IMR-90 (cell line): ENCODE data around the gene SOCS3. TPM values are rescaled to one million over a fixed set of nuclear protein-coding genes. Genes with fewer than 3 reads are reported as not detected.
A peak's percentile ranks its signal among the peaks of the same experiment; 100 is the strongest.

Experiments
- ATAC-seq: fragments of 200-7000 bp; cut with Tn5 transposase; 2 replicates; pipeline ENCODE4 v1.9.1; 2020; ENCODE audit warnings: low read depth, mild to moderate bottlenecking, moderate library complexity
- BruUV-seq: library from RNA; stranded (reverse); fragments of 400-500 nt; replicated peaks from 2 replicates; lab custom pipeline; 2021; lab: Mats Ljungman, UMichigan
- CTCF ChIA-PET: fragments of 300-600 bp; formaldehyde crosslinking; extraction: SDS; loops from one replicate; lab custom pipeline; 2021; ENCODE audit warnings: antibody characterized with exemption; lab: Yijun Ruan, JAX
- POLR2A ChIA-PET: fragments of 300-600 bp; sonication (Branson Sonifier 250); formaldehyde crosslinking; loops from one replicate; lab custom pipeline; 2022; ENCODE audit warnings: antibody characterized with exemption; ENCODE audit not compliant: unreplicated experiment; lab: Charles Lee
- DNase-seq: peaks from one replicate; pipeline ENCODE4 v3.0.0; 2013
- H2AFZ ChIP-seq: replicated peaks from 2 replicates; pipeline ENCODE3; 2013; ENCODE audit warnings: low read length, mild to moderate bottlenecking; ENCODE audit not compliant: poor library complexity
- H2AK5ac ChIP-seq: 2 replicates; pipeline ENCODE4 v1.6.1; 2013; ENCODE audit warnings: low read depth, low read length, inconsistent platforms
- H2AK9ac ChIP-seq: replicated peaks from 2 replicates; pipeline ENCODE3; 2013; ENCODE audit warnings: mild to moderate bottlenecking, low read depth, low read length, moderate library complexity; ENCODE audit not compliant: poor library complexity
- H2BK120ac ChIP-seq: 2 replicates; pipeline ENCODE4 v1.6.1; 2013; ENCODE audit warnings: low read depth, low read length, inconsistent platforms
- H2BK15ac ChIP-seq: 3 replicates; pipeline ENCODE4 v1.6.1; 2013; ENCODE audit warnings: low read depth, low read length, inconsistent platforms
- H2BK20ac ChIP-seq: 2 replicates; pipeline ENCODE4 v1.6.1; 2013; ENCODE audit warnings: low read depth, mild to moderate bottlenecking, inconsistent platforms, low read length, moderate library complexity
- H2BK5ac ChIP-seq: 2 replicates; pipeline ENCODE4 v1.6.1; 2013; ENCODE audit warnings: mild to moderate bottlenecking, low read depth, low read length, inconsistent platforms; ENCODE audit not compliant: poor library complexity, severe bottlenecking
- H3K14ac ChIP-seq: replicated peaks from 2 replicates; pipeline ENCODE4 v1.6.1; 2013; ENCODE audit warnings: low read depth, low read length, inconsistent platforms
- H3K18ac ChIP-seq: 2 replicates; pipeline ENCODE4 v1.6.1; 2013; ENCODE audit warnings: low read depth, low read length, control low read depth
- H3K23ac ChIP-seq: 2 replicates; pipeline ENCODE4 v1.6.1; 2013; ENCODE audit warnings: low read depth, low read length, inconsistent platforms
- H3K27ac ChIP-seq: 2 replicates; pipeline ENCODE4 v1.5.1; 2013; ENCODE audit warnings: mild to moderate bottlenecking, control low read depth, low read length; ENCODE audit not compliant: insufficient read depth
- H3K27me3 ChIP-seq: 2 replicates; pipeline ENCODE4 v1.6.1; 2013; ENCODE audit warnings: low read length; ENCODE audit not compliant: control insufficient read depth, insufficient read depth
- H3K36me3 ChIP-seq: 2 replicates; pipeline ENCODE4 v1.6.1; 2013; ENCODE audit warnings: low read length, mixed read lengths; ENCODE audit not compliant: control insufficient read depth, insufficient read depth
- H3K4ac ChIP-seq: 2 replicates; pipeline ENCODE4 v1.6.1; 2013; ENCODE audit warnings: low read depth, low read length, inconsistent platforms
- H3K4me1 ChIP-seq: 2 replicates; pipeline ENCODE4 v1.6.1; 2013; ENCODE audit warnings: low read length, mixed read lengths; ENCODE audit not compliant: control insufficient read depth, insufficient read depth
- H3K4me2 ChIP-seq: 2 replicates; pipeline ENCODE4 v1.6.1; 2013; ENCODE audit warnings: low read depth, mild to moderate bottlenecking, control low read depth, low read length, moderate library complexity
- H3K4me3 ChIP-seq: 2 replicates; pipeline ENCODE4 v1.5.1; 2013; ENCODE audit warnings: low read depth, mild to moderate bottlenecking, control low read depth, low read length, moderate library complexity; ENCODE audit not compliant: insufficient read depth
- H3K56ac ChIP-seq: 2 replicates; pipeline ENCODE4 v1.6.1; 2013; ENCODE audit warnings: low read length, inconsistent platforms; ENCODE audit not compliant: insufficient read depth; ENCODE audit errors: extremely low read depth
- H3K79me1 ChIP-seq, 2 experiments: 2 replicates each; pipeline ENCODE4 v1.6.1; 2013; ENCODE audit warnings: low read length in 2 of 2, inconsistent platforms in 1 of 2, low read depth in 1 of 2
- H3K9ac ChIP-seq: 2 replicates; pipeline ENCODE4 v1.6.1; 2013; ENCODE audit warnings: low read depth, low read length, control low read depth
- H3K9me1 ChIP-seq: 2 replicates; pipeline ENCODE4 v1.6.1; 2013; ENCODE audit warnings: low read length, inconsistent platforms; ENCODE audit not compliant: insufficient read depth
- H3K9me3 ChIP-seq: 2 replicates; pipeline ENCODE4 v1.6.1; 2013; ENCODE audit warnings: low read length; ENCODE audit not compliant: control insufficient read depth, insufficient read depth
- H4K20me1 ChIP-seq: 2 replicates; pipeline ENCODE4 v1.6.1; 2013; ENCODE audit warnings: low read length, inconsistent platforms; ENCODE audit not compliant: insufficient read depth
- H4K5ac ChIP-seq: 2 replicates; pipeline ENCODE4 v1.6.1; 2013; ENCODE audit warnings: mild to moderate bottlenecking, low read depth, low read length, control low read depth
- H4K8ac ChIP-seq, 2 experiments: 2 replicates each; pipeline ENCODE4 v1.6.1; 2013; ENCODE audit warnings: low read depth in 2 of 2, low read length in 2 of 2, control low read depth in 1 of 2, inconsistent platforms in 1 of 2
- H4K91ac ChIP-seq: 2 replicates; pipeline ENCODE4 v1.6.1; 2013; ENCODE audit warnings: low read depth, low read length, inconsistent platforms; ENCODE audit not compliant: insufficient read depth
- BHLHE40 ChIP-seq: fragments of 150-350 bp; IDR thresholded peaks from 2 replicates; pipeline ENCODE4 v1.6.1; 2016; ENCODE audit warnings: mild to moderate bottlenecking, low read depth, low read length
- CEBPB ChIP-seq: IDR thresholded peaks from 2 replicates; pipeline ENCODE4 v1.6.1; 2012; ENCODE audit warnings: low read depth, low read length, improper control_type of control experiment
- CHD1 ChIP-seq: IDR thresholded peaks from 2 replicates; pipeline ENCODE4 v1.6.1; 2012; ENCODE audit warnings: low read depth, low read length, improper control_type of control experiment
- FOS ChIP-seq: fragments of 150-350 bp; IDR thresholded peaks from 2 replicates; pipeline ENCODE4 v1.6.1; 2016; ENCODE audit warnings: low read depth, low read length
- MAFK ChIP-seq: IDR thresholded peaks from 2 replicates; pipeline ENCODE4 v1.6.1; 2012; ENCODE audit warnings: low read depth, low read length, improper control_type of control experiment
- MAZ ChIP-seq: IDR thresholded peaks from 2 replicates; pipeline ENCODE4 v1.6.1; 2012; ENCODE audit warnings: low read depth, mild to moderate bottlenecking, low read length, improper control_type of control experiment, moderate library complexity, borderline replicate concordance
- MXI1 ChIP-seq: IDR thresholded peaks from 2 replicates; pipeline ENCODE4 v1.6.1; 2012; ENCODE audit warnings: low read depth, mild to moderate bottlenecking, low read length, moderate library complexity, borderline replicate concordance
- NFE2L2 ChIP-seq: fragments of 150-350 bp; IDR thresholded peaks from 2 replicates; pipeline ENCODE4 v1.6.1; 2016; ENCODE audit warnings: low read depth, mild to moderate bottlenecking, low read length
- RAD21 ChIP-seq: IDR thresholded peaks from 2 replicates; pipeline ENCODE4 v1.6.1; 2012; ENCODE audit warnings: low read length, improper control_type of control experiment
- RCOR1 ChIP-seq: IDR thresholded peaks from 2 replicates; pipeline ENCODE4 v1.6.1; 2012; ENCODE audit warnings: mild to moderate bottlenecking, low read length, improper control_type of control experiment; ENCODE audit not compliant: insufficient replicate concordance
- RFX5 ChIP-seq: IDR thresholded peaks from 2 replicates; pipeline ENCODE4 v1.8.0; 2012; ENCODE audit warnings: low read depth, mild to moderate bottlenecking, low read length, moderate library complexity
- SMC3 ChIP-seq: fragments of 150-350 bp; IDR thresholded peaks from 2 replicates; pipeline ENCODE4 v1.6.1; 2016; ENCODE audit warnings: low read depth, mild to moderate bottlenecking, antibody characterized with exemption, low read length, moderate library complexity
- WGBS, 2 experiments: methylation state at CpG; one replicate each; pipeline versions ENCODE4 v1.1.5 to v1.1.7; 2013; ENCODE audit warnings: missing lambda C conversion rate in 2 of 2; ENCODE audit not compliant: insufficient read length in 1 of 2; ENCODE audit errors: extremely low coverage in 2 of 2; 5-methylcytosine and 5-hydroxymethylcytosine counted together
- dilution Hi-C: fragments of 300-500 bp; cut with HindIII; formaldehyde crosslinking; loops from one replicate; pipeline ENCODE4 v1.14.3; 2018; ENCODE audit warnings: low sequenced_read_pairs; ENCODE audit not compliant: unreplicated experiment
- in situ Hi-C: fragments of 300-500 bp; cut with MboI; formaldehyde crosslinking; loops from 3 replicates; pipeline ENCODE4 v1.14.3; 2019; ENCODE audit warnings: low sequenced_read_pairs, inconsistent platforms, mixed read lengths
- intact Hi-C: fragments of 100-400 bp; cut with micrococcal nuclease; formaldehyde crosslinking; loops from 2 replicates; pipeline ENCODE4 v1.10.0; 2022
- polyA plus RNA-seq, 3 experiments: library from polyadenylated mRNA; depleted of rRNA; stranded (reverse); fragments of >200 nt; gene quantifications; 2 replicates each; pipeline ENCODE4 v1.2.3, GENCODE V29; 2012; ENCODE audit warnings: low replicate concordance in 1 of 3
- total RNA-seq: library from RNA; depleted of rRNA; stranded (reverse); fragments of >200 nt; gene quantifications from 2 replicates; pipeline ENCODE4 v1.2.3, GENCODE V29; 2012
- TF ChIP-seq, protein P1 (sequence below): fragments of 150-350 bp; IDR thresholded peaks from 2 replicates; pipeline ENCODE4 v1.6.1; 2017; ENCODE audit warnings: mild to moderate bottlenecking, antibody characterized with exemption, low read length, low read depth

The SOCS3 gene
- total and polyA plus RNA-seq, 2 of the 4 experiments (the other 2 are of a cell fraction) = 19.2 to 19.9 TPM

DNA sequence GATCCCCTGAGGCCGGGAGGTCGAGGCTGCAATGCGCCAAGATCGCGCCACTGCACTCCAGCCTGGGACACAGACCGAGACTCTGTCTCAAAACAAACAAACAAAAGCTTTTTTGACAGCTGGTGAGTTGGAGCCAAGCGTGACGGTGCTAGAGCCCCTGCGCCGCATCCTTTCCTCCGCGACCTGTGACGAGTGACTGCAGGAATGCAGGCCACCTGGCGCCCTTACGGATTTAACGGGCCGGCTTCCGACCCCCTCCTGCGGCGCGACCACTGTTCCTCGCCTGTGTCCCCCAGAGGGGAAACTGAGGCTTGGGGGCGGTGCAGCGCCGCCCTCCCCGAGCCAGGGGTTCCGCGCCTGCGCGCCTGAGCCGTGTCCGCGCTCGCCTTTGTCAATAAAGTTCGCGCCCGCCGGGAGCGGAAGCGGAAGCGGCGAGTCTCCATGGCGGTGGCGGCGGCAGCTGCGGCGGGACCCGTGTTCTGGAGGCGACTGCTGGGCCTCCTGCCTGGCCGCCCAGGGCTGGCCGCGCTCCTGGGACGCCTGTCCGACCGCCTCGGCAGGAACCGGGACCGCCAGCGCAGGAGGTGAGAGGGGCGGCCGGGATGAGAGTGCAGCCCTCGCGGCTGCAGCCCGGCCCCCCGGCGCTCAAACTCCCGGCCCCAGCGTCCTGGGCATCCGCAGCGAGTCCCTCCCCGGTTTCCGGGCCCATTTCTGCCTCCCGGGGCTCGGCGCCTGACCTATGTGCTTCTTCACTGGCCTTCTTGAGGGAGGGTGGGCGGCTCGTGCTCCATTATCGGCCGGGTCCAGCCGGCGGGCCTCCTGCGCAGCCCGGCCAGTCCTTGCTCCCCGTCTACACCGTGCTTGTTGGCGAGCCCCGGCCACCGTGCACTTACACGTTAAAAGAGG is 18.6 kb upstream of the SOCS3 start, which contains the start of gene PGS1 (continued):
- TF ChIP-seq MAFK = no peak
- no peak for TF ChIP-seq BHLHE40
- no peak for TF ChIP-seq MXI1

DNA sequence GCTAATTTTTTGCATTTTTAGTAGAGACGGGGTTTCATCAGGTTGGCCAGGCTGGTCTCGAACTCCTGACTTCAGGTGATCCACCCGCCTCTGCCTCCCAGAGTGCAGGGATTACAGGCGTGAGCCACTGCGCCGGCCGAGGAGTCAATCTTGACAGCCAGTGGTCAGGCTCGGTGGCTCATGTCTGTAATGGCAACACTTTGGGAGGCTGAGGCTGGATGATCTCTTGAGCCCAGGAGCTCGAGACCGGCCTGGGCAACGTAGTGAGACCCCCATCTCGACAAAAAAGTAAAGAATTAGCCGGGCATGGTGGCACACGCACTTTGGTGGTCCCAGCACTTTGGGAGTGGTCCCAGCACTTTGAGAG is 18.0 kb upstream of the SOCS3 start:
- Histone ChIP-seq H3K79me1 (peaks cover 6 to 42% of the 10 kb centered on the region in 2 experiments; a peak in 3 of 4 replicates), H4K20me1 (peaks cover 18% of the 10 kb centered on the region; the same call in 1 of the 2 replicates), H3K4me3 (peak overlapping the region; percentile 81), H2AFZ (peak overlapping the region; percentile 96), H2BK5ac (peak overlapping the region; percentile 84), H2AK5ac (peak overlapping the region; percentile 92), H3K9me1 (peaks cover 26% of the 10 kb centered on the region), H3K36me3 (no peaks in the 10 kb centered on the region; the same call in none of the 2 replicates), H3K9ac (peak overlapping the region; percentile 43), H2BK120ac (peak overlapping the region; percentile 84), H3K4me1 (peaks cover 25% of the 10 kb centered on the region), H3K4ac (peak overlapping the region; percentile 87), H4K8ac (peak overlapping the region; percentile 91 to 99), H2BK15ac (peak overlapping the region; percentile 82; the same call in 2 of the 3 replicates), H2BK20ac (peak overlapping the region; percentile 91), H3K18ac (peak overlapping the region; percentile 88), H3K23ac (peak overlapping the region; percentile 89; the same call in 1 of the 2 replicates), H3K14ac (peak overlapping the region; percentile 94), H4K5ac (peak overlapping the region; percentile 98), H2AK9ac (peak overlapping the region; percentile 83), H3K4me2 (peak overlapping the region; percentile 89), H3K27ac (peak overlapping the region; percentile 87), H3K56ac (no peak overlapping the region), H3K9me3 (no peaks in the 10 kb centered on the region), H4K91ac (peak overlapping the region; percentile 94), H3K27me3 (no peaks in the 10 kb centered on the region)
- dilution Hi-C loops = no loop called here
- ChIA-PET POLR2A (no interaction called here), CTCF (interaction anchor here (0.7 kb wide), 1 partner anchor 87 kb away, joined by 6 read pairs; no protein-coding TSS in a partner anchor)
- BruUV-seq = no TSS peak
- WGBS, 2 experiments = 64% methylated on average over 13 of the region's 14 CpGs; no CpG with 5 or more reads in 1 of the 2 experiments
- DNase-seq (no peak), ATAC-seq (no peak)
- intact Hi-C loops = no loop called here
- in situ Hi-C loops = no loop called here
- no peak for TF ChIP-seq NFE2L2
- no peak for TF ChIP-seq RFX5
- TF ChIP-seq FOS = no peak
- no peak for TF ChIP-seq RAD21
- no peak for TF ChIP-seq RCOR1
- TF ChIP-seq, protein P1, sequence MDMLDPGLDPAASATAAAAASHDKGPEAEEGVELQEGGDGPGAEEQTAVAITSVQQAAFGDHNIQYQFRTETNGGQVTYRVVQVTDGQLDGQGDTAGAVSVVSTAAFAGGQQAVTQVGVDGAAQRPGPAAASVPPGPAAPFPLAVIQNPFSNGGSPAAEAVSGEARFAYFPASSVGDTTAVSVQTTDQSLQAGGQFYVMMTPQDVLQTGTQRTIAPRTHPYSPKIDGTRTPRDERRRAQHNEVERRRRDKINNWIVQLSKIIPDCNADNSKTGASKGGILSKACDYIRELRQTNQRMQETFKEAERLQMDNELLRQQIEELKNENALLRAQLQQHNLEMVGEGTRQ = no peak
- no peak for TF ChIP-seq MAFK
- no peak for TF ChIP-seq MAZ
- no peak for TF ChIP-seq CHD1
- no peak for TF ChIP-seq SMC3
- TF ChIP-seq CEBPB = no peak
- TF ChIP-seq MXI1 = no peak
